GM12873 (cell line): Measurements from ENCODE around the gene FER.
A peak's percentile ranks its signal among the peaks of the same experiment; 100 is the strongest.

ENCODE experiments used
- TF ChIP-seq, protein P1 (sequence below): IDR thresholded peaks from 2 replicates; pipeline ENCODE4 v1.5.1; 2012; ENCODE audit warnings: low read depth, mild to moderate bottlenecking, moderate library complexity, low read length, control low read depth; ENCODE audit not compliant: insufficient read depth; ENCODE audit errors: missing control alignments

FER gene

DNA sequence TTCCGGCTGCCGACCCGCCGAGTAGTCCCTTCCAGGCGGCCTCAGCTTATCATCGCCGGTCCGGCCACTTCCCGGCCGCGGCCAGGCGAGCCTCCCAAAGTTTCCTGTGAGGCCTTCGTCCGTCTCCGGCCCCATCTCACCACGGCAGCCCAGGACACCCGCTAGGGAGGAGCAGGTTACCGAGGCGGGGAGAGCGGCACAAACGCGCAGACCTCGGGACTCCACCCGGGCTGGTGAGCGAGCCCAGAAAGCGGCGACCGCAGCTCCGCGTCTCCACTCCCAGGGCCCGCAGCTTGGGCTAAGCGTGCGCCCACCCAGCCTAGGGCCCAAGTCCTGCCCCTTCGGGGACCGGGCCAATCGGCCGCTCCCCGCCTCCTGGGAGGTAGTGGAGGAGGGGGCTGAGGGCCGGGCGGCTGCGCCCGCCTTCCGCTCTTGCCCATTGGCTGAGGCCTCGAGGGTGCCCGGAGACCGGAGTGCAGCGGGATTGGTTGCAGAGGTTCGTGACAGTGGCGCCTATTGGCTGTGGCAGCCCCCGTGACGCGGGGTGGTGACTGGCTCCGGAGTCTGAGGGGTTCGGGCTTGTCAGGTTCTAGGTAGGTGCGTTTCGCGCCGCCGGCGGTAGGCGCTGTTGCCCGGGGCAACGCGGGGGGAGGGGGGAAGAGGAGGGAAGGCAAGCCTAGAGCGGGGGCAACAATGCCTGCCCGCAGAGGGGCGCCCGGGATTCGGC, 867 bp downstream of the FER start:
- TF ChIP-seq, protein P1, sequence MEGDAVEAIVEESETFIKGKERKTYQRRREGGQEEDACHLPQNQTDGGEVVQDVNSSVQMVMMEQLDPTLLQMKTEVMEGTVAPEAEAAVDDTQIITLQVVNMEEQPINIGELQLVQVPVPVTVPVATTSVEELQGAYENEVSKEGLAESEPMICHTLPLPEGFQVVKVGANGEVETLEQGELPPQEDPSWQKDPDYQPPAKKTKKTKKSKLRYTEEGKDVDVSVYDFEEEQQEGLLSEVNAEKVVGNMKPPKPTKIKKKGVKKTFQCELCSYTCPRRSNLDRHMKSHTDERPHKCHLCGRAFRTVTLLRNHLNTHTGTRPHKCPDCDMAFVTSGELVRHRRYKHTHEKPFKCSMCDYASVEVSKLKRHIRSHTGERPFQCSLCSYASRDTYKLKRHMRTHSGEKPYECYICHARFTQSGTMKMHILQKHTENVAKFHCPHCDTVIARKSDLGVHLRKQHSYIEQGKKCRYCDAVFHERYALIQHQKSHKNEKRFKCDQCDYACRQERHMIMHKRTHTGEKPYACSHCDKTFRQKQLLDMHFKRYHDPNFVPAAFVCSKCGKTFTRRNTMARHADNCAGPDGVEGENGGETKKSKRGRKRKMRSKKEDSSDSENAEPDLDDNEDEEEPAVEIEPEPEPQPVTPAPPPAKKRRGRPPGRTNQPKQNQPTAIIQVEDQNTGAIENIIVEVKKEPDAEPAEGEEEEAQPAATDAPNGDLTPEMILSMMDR: peak; percentile 36

DNA sequence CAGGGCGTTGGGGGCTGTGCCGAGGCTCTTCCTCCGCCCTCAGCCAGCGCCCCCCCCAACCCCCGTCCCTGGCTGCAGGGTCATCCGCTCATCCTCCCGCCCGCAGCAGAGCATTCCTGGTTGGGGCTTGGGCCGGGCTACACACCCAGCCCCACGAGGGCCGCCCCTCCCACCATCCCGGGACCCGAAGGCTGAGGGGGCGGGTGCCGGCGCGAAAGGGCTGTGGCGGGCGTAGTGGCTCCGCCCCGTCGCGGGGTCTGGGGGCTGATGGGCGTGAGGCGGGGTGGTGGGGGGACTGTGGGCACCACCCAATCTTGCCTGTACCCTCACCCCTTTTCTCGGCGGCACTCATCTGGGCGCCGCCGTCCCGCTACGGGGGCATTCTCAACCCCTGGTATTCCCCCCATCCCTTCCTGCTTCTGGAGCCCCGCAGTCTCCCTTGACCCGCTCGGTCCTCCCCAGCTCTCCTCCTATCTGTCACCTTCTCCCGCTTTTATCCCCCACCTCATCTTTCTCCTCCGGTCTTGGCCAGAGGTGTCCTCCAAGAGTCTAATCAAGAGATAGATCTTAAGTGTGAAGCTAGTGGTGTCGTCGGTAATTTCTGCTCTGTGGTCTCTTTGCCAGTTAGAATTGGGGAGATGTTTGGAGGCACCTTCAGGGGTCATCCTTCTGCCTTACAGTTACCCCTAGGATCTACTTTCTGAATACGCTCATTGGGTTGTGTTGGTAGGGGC, 1.6 kb downstream of the FER start:
- TF ChIP-seq, protein P1: no peak

DNA sequence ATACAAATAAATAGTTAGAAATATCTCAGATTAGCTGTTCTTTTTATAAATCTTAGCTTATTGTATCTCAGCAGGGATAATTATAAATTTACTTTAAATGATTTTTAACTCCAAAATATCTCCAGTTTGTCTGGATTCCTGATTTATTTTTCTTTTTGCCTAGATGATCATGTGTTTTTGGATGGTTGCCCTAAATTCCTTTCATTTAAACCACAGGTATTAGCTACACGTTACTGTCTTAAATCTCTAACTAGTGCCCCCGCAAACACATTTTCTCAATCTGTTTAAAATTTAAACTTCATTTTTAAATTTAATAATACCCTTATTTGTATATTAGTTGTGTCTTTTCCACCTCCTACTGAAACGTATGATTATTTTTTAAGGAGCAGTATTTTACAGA, 5.6 kb downstream of the FER start:
- TF ChIP-seq, protein P1: no peak

DNA sequence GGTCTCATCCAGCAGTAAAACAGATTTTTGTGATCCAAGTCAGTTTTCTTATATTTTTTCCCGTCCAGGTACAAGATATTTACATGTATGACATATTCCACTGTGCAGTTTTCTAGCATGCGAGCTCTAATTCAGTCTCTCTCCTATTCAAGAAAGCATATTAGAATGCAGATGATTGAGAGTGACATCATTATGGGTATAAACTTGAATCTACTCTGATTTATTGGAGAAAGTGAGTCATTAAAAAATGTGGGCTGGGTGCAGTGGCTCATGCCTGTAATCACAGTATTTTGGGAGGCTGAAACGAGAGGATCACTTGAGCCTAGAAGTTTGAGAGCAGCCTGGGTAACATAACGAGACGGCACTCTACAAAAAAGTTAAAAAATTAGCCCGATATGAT, 6.2 kb downstream of the FER start:
- TF ChIP-seq, protein P1: no peak

DNA sequence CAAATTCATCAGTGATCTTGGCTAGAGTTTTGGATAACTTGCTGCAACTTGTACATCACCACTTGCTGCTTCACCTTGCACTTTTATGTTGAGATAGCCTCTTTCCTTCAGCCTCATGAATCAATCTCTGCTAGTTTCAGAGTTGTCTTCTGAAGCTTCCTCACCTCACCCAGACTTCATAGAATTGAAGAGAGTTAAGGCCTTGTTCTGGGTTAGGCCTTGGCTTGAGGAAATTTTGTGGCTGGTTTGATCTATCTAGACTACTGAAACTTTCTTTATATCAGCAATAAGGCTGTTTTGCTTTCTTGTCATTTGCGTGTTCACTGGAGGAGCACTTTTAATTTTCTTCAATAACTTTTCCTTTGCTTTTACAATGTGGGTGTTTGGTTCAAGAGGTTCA, 12.8 kb downstream of the FER start:
- TF ChIP-seq, protein P1: no peak

DNA sequence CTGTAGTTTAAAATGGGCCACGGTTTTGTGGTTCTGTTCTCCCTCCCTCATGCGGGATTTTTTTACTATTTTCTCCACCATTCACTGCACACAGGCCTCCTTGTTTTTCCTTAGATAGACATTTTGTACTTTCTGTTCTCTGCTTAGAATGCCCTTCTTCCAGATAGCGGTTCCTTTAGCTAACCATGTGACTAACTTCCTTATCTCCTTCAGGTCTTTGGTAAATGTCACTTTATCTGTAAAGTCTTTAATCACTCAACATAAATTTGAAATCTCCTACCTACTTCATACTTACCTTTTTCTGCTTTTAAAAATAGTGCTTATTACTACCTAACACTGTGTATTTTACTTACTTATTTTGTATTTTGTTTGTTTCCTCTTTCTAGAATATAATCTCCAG, 15.0 kb downstream of the FER start:
- TF ChIP-seq, protein P1: no peak

DNA sequence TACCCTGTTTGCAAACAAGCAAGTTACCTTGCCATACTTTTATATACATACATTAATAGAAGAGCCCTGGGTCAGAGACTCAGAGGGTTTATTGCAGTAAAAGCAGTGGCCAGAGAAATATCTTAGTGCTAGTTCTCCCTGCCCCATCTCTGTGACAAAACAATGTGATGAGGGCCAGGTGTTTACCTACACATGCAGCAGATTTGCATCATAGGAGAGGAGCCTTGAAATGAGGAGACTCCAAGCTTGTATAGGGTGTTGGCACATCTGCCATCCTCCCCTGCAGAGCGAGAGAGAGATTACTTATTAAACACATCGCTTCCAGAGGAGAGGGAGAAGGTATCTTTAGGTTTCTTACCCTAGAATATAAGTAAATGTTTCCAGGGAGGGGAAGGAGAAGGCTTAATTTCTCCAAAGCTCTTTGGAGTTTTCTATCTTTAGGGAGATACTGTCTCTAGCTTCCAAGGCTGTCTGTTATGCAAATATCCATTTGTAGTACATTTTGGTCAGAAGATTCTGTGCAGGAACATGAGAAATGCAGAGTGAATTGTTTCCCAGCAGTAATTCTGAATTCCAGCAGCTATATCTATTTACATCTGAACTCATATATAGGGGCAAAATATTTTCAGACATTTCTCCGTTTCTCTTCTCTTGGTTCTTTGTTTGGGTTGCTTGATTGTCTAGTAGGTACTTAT, 15.7 kb downstream of the FER start:
- TF ChIP-seq, protein P1: no peak
